NCI-H128 (cell line): ENCODE data around the gene MAP2K2.
A peak's percentile ranks its signal among the peaks of the same experiment; 100 is the strongest.

Source experiments
- DNase-seq: peaks from one replicate; lab custom pipeline; 2025; ENCODE audit not compliant: unreplicated experiment; lab: John Stamatoyannopoulos, UW

Gene MAP2K2

GRCh38 chr19:4081441-4082129, 42.3 kb downstream of the MAP2K2 start:
- DNase-seq, result no peak

- no peak for DNase-seq
Measured at GRCh38 chr19:4080473-4080872, 43.4 kb downstream of the MAP2K2 start.

DNA sequence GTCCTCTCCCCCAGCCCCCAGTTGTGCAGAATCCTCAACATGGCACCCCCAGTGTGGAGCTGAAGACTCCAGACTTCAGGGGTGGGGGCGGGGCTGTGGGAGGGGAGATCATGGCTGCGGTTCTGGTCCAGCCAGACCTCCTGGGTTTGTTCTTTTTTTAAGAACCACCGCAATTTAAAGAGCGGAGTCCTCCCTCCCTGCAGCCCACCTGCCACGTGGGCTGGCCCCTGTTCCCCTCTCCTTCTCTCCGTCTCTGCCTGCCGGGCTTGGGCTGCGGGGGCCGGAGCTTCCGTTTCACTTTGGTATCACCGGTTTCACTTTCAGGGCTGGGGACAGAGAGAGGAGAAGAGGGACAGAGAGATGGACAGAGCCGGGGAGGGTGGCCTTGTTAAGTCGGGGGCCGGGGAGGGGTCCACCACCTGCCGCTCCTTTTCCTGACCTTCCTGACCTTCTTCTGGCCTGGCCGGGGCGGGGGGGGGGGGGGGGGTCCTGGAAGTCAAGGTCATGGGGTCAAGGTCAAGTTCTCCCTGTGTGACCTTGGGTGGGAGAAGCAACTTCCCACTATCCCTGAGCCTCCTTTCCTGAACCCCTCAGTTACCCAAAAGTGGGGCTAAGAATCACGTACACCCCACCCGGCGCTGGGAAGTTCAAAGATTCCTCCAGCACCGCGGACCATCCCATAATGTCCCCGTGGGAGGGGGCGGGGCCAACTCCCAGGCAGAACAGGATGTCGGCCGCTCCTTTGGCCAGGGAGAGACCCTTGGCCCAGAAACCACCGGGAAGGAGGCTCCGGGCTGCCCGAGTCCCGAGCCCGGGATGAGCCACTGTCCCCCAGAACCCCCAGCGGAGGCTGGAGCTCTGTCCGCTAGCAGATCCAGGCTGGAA, 45.9 kb downstream of the MAP2K2 start:
- no peak for DNase-seq

GRCh38 chr19:4077007-4077374, 46.9 kb downstream of the MAP2K2 start:
- DNase-seq, result no peak

DNA sequence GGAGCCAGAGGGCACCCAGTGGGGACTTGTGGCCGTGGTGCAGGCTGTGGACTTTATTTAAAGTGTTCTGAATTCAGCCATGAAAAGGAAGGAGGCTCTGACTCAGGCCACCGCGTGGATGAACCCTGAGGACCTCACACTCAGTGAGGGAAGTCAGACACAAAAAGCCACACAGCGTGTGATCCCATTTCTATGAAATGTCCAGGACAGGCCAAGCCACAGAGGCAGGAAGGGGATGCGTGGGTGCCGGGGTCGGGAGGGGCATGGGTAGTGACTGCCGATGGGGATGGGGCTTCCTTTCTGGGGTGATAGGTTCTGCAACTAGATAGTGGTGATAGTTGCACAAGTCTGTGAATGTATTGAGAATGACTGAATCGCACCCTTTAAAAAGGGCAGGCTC, 48.5 kb downstream of the MAP2K2 start:
- DNase-seq, result no peak

DNA sequence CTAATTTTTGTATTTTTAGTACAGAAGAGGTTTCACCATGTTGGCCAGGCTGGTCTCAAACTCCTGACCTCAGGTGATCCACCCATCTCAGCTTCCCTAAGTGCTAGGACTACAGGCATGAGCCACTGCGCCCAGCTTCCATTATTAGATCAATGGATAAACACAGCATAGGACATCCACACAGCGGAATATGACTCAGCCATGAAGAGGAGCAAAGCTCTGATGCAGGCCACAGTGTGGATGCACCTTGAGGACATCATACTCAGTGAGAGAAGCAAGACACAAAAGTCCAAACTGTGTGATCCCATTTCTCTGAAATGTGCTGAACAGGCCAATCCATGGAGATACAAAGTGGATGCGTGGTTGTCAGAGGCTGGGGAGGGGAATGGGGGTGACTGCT, 52.3 kb downstream of the MAP2K2 start:
- DNase-seq, result no peak

DNA sequence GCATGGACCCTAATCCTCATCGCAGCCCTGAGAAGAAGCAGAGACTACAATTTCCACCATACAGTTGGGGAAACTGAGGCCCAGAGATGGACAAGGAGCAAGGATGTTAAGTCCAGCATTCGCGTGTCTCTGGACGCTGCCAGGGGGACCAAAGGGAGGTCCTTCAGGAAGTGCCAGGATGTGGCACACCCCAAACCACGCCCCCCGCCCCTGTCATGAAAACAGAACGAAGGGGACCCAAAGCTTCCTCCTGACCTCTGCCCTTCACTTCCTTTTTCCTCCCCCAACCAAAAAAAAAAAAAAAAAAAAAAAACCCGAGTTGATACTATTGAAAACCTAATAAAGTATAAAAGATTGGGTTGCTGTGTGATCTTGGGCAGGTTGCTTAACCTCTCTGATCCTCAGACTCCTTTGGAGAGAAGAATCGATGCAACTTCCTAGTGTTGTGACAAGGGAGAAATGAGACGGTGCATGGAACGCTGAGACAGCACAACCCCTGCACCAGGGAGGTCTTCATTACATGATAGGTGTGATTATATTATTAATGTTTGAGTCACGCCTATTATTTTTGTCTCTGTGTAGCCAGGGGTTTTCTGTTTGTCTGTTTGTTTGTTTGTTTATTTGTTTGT, 54.5 kb downstream of the MAP2K2 start:
- DNase-seq, result no peak

DNA sequence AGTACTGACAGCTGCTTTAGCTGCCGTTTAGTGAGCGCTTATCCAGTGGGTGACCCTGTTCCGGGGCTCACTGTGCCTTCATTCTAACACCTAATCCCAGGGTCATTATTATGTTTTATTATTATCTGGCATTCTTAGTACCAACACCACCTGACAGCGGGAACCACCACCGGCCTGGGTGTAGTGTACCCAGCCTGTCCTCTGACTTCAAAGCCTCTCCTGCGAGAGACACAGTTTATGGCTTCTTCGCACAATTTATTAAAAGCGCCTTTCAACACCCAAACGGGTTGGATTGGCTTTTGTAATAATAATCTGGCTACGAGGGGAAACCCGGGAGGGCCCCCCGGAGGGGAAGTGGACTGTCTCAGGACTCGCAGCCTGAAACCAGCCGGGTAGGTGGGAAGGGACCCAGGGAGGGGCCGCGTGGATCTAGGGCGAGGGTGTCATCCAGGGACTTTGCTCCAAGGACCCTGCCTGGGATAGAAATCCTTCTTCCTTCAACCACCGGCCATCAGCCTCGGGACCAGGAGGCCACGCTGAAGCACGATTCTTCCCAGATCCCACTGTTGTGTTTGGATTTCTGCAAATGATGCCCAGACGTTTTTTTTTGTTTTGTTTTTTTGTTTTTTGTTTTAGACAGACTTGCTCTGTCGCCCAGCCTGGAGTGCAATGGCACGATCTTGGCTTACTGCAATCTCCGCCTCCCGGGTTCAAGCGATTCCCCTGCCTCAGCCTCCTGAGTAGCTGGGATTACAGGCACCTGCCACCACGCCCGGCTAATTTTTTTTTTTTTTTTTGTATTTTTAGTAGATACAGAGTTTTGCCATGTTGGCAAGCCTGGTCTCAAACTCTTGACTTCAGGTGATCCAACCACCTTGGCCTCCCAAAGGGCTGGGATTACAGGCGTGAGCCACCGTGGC, 55.6 kb downstream of the MAP2K2 start:
- no peak for DNase-seq

DNA sequence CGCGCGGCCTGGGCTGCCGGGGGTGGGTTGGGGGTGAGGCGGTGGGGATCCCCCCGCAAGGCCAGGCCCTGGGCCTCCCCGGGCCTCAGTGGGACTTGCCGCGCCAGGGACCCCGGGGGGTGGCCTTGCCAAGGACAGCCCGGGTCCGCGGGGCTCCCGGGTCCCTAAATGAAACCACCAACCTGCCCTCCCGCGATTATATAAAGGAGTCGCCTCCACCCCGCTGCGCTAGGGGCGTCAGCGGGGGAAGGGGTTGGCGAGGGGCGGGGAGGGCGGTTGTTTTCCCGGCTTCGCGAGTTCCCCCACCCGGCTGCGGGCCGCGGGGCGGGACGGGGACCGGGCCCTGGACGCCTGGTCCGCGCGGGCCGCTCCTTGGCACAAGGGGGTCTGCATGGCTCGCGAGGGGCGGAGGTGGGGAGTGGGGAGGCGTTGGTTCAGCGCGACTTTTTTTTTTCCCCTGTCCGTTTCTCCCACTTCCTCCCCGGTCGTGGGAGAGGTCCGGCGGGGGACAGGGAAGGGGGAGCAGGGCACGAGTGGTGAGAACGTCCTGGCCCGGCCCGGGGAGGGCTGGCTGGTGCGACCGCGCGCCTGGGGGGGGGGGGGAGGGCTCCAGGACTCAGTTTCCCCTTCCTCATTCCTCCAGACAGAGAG, 56.4 kb downstream of the MAP2K2 start:
- DNase-seq, result no peak

GRCh38 chr19:4066682-4067395, 57.1 kb downstream of the MAP2K2 start, which contains the start of gene ZBTB7A:
Gene ZBTB7A, minus strand, starts transcription at chr19:4066899. Its CDS starts 11,667 bp downstream, at chr19:4055232.
- peak; percentile 25 for DNase-seq

GRCh38 chr19:4066176-4066606, 57.7 kb downstream of the MAP2K2 start:
- DNase-seq, result no peak

- peak; percentile 88 for DNase-seq
Measured at GRCh38 chr19:4065430-4066175, 58.3 kb downstream of the MAP2K2 start.

GRCh38 chr19:4064496-4065260, 59.2 kb downstream of the MAP2K2 start:
- DNase-seq, result no peak

DNA sequence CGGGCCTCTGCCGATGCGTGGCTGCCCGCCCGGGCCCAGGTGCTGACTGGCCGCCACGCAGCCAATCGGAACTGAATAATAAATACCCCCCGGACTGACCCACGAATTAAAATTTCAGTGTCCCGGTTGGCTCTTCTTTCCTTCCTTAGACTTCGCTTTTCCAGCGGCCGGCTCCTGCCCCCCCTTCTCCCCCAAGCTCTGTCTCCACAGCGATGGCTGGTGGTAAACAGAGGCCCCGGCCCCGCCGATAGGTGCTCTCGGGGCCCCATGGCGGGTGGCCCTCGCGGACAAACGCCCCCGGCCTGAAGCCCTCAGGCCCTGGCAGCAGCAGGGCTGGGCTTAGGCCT, 59.8 kb downstream of the MAP2K2 start:
- DNase-seq, result no peak

DNA sequence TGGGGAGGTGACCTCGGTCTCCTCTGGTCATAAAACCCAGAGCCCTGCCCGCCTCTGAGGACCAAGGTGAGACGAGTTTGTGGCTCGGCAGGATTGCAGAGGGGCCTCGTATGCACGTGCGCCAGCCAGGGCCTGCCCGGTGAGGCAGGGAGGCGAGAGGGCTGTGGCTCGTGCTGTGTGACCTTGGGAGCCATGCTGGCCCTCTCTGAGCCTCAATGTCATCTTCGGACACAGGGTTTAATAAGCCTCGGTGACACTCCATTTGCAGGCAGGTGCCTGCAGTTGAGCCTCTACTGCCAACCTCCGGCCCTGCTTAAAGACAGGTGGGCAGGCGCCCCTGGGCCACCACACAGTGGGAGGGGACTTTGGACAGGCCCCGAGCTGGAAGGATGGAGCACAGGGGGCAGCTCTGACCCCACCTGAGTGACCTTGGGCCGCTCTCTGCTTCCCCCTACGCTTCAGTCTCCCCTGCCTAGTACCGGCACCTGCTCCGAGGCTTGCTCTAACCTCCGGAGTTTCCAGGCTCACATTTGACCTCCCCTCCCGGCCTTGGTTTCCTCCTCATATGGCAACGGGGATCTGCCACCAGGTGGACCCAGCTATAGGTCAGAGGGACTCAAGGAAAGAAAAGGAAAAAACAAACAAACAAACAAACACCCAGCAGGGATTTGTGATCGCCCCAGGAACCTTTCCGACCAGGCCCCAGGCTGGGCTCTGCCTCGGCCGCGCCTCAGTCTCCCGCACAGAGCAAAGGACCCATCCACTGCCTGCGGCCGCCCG, 60.4 kb downstream of the MAP2K2 start:
- no peak for DNase-seq

GRCh38 chr19:4062419-4063368, 61.2 kb downstream of the MAP2K2 start:
- no peak for DNase-seq
